HEK293 (cell line): ENCODE results near the gene SLC25A18.

Experiments used
- CTCF ChIA-PET: fragments of 350-600 bp; formaldehyde crosslinking; extraction: SDS; loops from one replicate; lab custom pipeline; 2021; ENCODE audit warnings: antibody characterized with exemption; lab: Yijun Ruan, JAX
- POLR2A ChIA-PET: fragments of 300-600 bp; formaldehyde crosslinking; extraction: SDS; loops from one replicate; lab custom pipeline; 2020; ENCODE audit warnings: antibody characterized with exemption, inconsistent platforms; lab: Yijun Ruan, JAX
- H3K27ac ChIP-seq: fragments of 200-500 bp; sonication (Bioruptor generic); 2 replicates; pipeline ENCODE4 v1.5.1; 2014; ENCODE audit warnings: low read depth, low read length, control low read depth, inconsistent platforms; ENCODE audit errors: extremely low read depth
- H3K36me3 ChIP-seq, 2 experiments: fragments of 200-500 bp in 1 of 2; sonication (Bioruptor generic) in 1 of 2; 1 replicate in 1 of 2; 2 replicates in 1 of 2; pipeline ENCODE4 v1.5.1; 2014 to 2017; ENCODE audit warnings: inconsistent platforms in 2 of 2, low read length in 2 of 2; ENCODE audit not compliant: control insufficient read depth in 2 of 2, insufficient read depth in 1 of 2
- H3K4me1 ChIP-seq: fragments of 200-500 bp; sonication (Bioruptor generic); 2 replicates; pipeline ENCODE4 v1.5.1; 2014; ENCODE audit warnings: mild to moderate bottlenecking, low read length, inconsistent platforms; ENCODE audit not compliant: control insufficient read depth, insufficient read depth
- H3K4me3 ChIP-seq: 2 replicates; pipeline ENCODE4 v1.5.1; 2011; ENCODE audit warnings: low read depth, mild to moderate bottlenecking, control low read depth, low read length, moderate library complexity
- H3K9me3 ChIP-seq: fragments of 200-500 bp; sonication (Bioruptor generic); 2 replicates; pipeline ENCODE4 v1.5.1; 2014; ENCODE audit warnings: low read depth, low read length, inconsistent platforms; ENCODE audit not compliant: control insufficient read depth, insufficient read depth
- HOXA7 ChIP-seq: sonication (generic); formaldehyde crosslinking; IDR thresholded peaks from 2 replicates; pipeline ENCODE4 v1.8.1; 2022; ENCODE audit warnings: missing genetic modification reagents, borderline replicate concordance
- IKZF3 ChIP-seq: fragments of 450-650 bp; IDR thresholded peaks from 2 replicates; pipeline ENCODE4 v1.5.0; 2018; ENCODE audit warnings: missing biosample characterization, mild to moderate bottlenecking, missing genetic modification characterization, moderate library complexity
- KLF8 ChIP-seq: fragments of 450-650 bp; formaldehyde crosslinking; IDR thresholded peaks from 2 replicates; pipeline ENCODE4 v1.5.1; 2016; ENCODE audit warnings: missing biosample characterization, missing genetic modification characterization
- OSR2 ChIP-seq: fragments of 450-650 bp; formaldehyde crosslinking; IDR thresholded peaks from 2 replicates; pipeline ENCODE4 v1.5.1; 2016; ENCODE audit warnings: missing biosample characterization, missing genetic modification characterization
- PBX3 ChIP-seq: sonication (generic); formaldehyde crosslinking; IDR thresholded peaks from 2 replicates; pipeline ENCODE4 v1.8.1; 2022; ENCODE audit warnings: mild to moderate bottlenecking, moderate library complexity, missing genetic modification reagents
- REST ChIP-seq: fragments of 450-650 bp; formaldehyde crosslinking; IDR thresholded peaks from 2 replicates; pipeline ENCODE4 v1.5.1; 2016; ENCODE audit warnings: missing biosample characterization, missing genetic modification characterization
- SCRT2 ChIP-seq: fragments of 450-650 bp; formaldehyde crosslinking; IDR thresholded peaks from 2 replicates; pipeline ENCODE4 v1.5.1; 2016; ENCODE audit warnings: missing biosample characterization, missing genetic modification characterization
- TCF7L2 ChIP-seq: IDR thresholded peaks from 2 replicates; pipeline ENCODE4 v1.6.1; 2011; ENCODE audit warnings: low read depth, mild to moderate bottlenecking, inconsistent platforms, low read length, moderate library complexity, borderline replicate concordance
- ZBTB8A ChIP-seq: fragments of 450-650 bp; formaldehyde crosslinking; IDR thresholded peaks from 2 replicates; pipeline ENCODE4 v1.5.1; 2016; ENCODE audit warnings: missing biosample characterization, missing genetic modification characterization
- ZIC2 ChIP-seq: fragments of 450-650 bp; formaldehyde crosslinking; IDR thresholded peaks from 2 replicates; pipeline ENCODE4 v1.5.1; 2016; ENCODE audit warnings: missing biosample characterization, missing genetic modification characterization
- ZNF214 ChIP-seq: fragments of 450-650 bp; formaldehyde crosslinking; IDR thresholded peaks from 2 replicates; pipeline ENCODE4 v1.5.1; 2017; ENCODE audit warnings: missing biosample characterization, mild to moderate bottlenecking, missing genetic modification characterization, borderline replicate concordance
- ZNF274 ChIP-seq, 2 experiments: fragments of 200-500 bp in 1 of 2; fragments of 450-650 bp in 1 of 2; sonication (Bioruptor generic) in 1 of 2; formaldehyde crosslinking in 1 of 2; IDR thresholded peaks; 2 replicates each; pipeline versions ENCODE4 v1.5.1 to v1.6.1; 2014 to 2016; ENCODE audit warnings: borderline replicate concordance in 1 of 2, inconsistent platforms in 1 of 2, low read length in 1 of 2, missing biosample characterization in 1 of 2, missing genetic modification characterization in 1 of 2
- ZNF366 ChIP-seq: fragments of 450-650 bp; formaldehyde crosslinking; conservative IDR thresholded peaks from 2 replicates; pipeline ENCODE4 v1.5.1; 2016; ENCODE audit warnings: missing biosample characterization, missing genetic modification characterization
- ZNF426 ChIP-seq: fragments of 450-650 bp; formaldehyde crosslinking; IDR thresholded peaks from 2 replicates; pipeline ENCODE4 v1.5.1; 2017; ENCODE audit warnings: missing biosample characterization, missing genetic modification characterization, mild to moderate bottlenecking, inconsistent platforms, moderate library complexity
- ZNF544 ChIP-seq: fragments of 450-650 bp; formaldehyde crosslinking; IDR thresholded peaks from 2 replicates; pipeline ENCODE4 v1.5.0; 2017; ENCODE audit warnings: missing biosample characterization, missing genetic modification characterization
- ZNF585B ChIP-seq: fragments of 450-650 bp; formaldehyde crosslinking; IDR thresholded peaks from 2 replicates; pipeline ENCODE4 v1.5.1; 2016; ENCODE audit warnings: missing biosample characterization, missing genetic modification characterization
- ZNF624 ChIP-seq: fragments of 450-650 bp; formaldehyde crosslinking; IDR thresholded peaks from 2 replicates; pipeline ENCODE4 v1.5.1; 2017; ENCODE audit warnings: missing biosample characterization, missing genetic modification characterization
- ZNF645 ChIP-seq: fragments of 450-650 bp; formaldehyde crosslinking; IDR thresholded peaks from 2 replicates; pipeline ENCODE4; 2016; ENCODE audit warnings: missing biosample characterization, missing genetic modification characterization
- ZNF654 ChIP-seq: fragments of 450-650 bp; formaldehyde crosslinking; IDR thresholded peaks from 2 replicates; pipeline ENCODE4 v1.5.1; 2016; ENCODE audit warnings: low read depth, missing biosample characterization, missing genetic modification characterization
- ZSCAN16 ChIP-seq: fragments of 450-650 bp; formaldehyde crosslinking; IDR thresholded peaks from 2 replicates; pipeline ENCODE4 v1.5.1; 2016; ENCODE audit warnings: missing biosample characterization, missing genetic modification characterization
- ZSCAN4 ChIP-seq: fragments of 450-650 bp; formaldehyde crosslinking; IDR thresholded peaks from 2 replicates; pipeline ENCODE4 v1.5.1; 2017; ENCODE audit warnings: missing biosample characterization, missing genetic modification characterization
- TF ChIP-seq, protein P1 (sequence below): fragments of 450-650 bp; formaldehyde crosslinking; IDR thresholded peaks from 2 replicates; pipeline ENCODE4 v1.5.1; 2016; ENCODE audit warnings: missing biosample characterization, missing genetic modification characterization
- TF ChIP-seq, protein P2 (sequence below): fragments of 450-650 bp; formaldehyde crosslinking; IDR thresholded peaks from 2 replicates; pipeline ENCODE4 v1.5.1; 2017; ENCODE audit warnings: missing biosample characterization, missing genetic modification characterization

Gene SLC25A18

DNA sequence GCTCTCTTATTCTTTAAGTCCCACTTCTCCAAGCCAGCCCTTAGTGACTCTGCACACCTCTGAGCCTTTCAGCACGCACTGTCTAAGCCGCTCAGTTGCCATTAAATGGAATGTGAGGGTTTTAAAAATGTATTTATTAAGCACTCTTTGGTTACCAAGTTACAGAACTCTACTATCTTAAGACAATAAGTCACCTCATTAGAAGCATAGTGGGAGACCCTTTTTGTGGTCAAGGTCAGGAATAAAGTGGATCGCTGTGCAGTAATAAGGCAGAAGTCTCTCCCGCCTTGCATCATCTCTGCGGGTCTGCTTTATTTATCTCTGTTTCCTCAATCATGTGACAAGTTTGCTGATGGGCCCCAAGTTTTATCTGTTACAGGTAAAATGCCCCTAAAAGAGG, 11.9 kb downstream of the SLC25A18 start:
- Histone ChIP-seq H3K36me3 (no peaks in the 10 kb centered on the region), H3K4me1 (no peaks in the 10 kb centered on the region), H3K4me3 (no peak overlapping the region), H3K9me3 (no peaks in the 10 kb centered on the region), H3K27ac (no peak overlapping the region)
- POLR2A ChIA-PET = no interaction called here
- CTCF ChIA-PET = interaction anchor here (1.1 to 1.2 kb wide), 2 partner anchors 17 to 501 kb away, joined by 3 to 4 read pairs; no protein-coding TSS in a partner anchor
- TF ChIP-seq ZNF544 (tag by site-specific recombination) = no peak
- TF ChIP-seq, protein P1, sequence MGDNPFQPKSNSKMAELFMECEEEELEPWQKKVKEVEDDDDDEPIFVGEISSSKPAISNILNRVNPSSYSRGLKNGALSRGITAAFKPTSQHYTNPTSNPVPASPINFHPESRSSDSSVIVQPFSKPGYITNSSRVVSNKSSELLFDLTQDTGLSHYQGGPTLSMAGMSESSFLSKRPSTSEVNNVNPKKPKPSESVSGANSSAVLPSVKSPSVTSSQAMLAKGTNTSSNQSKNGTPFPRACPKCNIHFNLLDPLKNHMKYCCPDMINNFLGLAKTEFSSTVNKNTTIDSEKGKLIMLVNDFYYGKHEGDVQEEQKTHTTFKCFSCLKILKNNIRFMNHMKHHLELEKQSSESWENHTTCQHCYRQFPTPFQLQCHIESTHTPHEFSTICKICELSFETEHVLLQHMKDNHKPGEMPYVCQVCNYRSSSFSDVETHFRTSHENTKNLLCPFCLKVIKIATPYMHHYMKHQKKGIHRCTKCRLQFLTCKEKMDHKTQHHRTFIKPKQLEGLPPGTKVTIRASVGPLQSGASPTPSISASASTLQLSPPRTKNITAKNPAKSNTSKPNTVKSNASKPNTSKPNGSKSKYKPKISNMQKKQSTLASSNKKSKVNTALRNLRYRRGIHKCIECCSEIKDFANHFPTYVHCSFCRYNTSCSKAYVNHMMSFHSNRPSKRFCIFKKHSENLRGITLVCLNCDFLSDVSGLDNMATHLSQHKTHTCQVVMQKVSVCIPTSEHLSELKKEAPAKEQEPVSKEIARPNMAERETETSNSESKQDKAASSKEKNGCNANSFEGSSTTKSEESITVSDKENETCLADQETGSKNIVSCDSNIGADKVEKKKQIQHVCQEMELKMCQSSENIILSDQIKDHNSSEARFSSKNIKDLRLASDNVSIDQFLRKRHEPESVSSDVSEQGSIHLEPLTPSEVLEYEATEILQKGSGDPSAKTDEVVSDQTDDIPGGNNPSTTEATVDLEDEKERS (tag by site-specific recombination) = no peak
- no peak for TF ChIP-seq ZNF645 (tag by site-specific recombination)
- TF ChIP-seq SCRT2 (tag by site-specific recombination) = no peak
- no peak for TF ChIP-seq ZSCAN4
- no peak for TF ChIP-seq ZNF426 (tag by site-specific recombination)
- TF ChIP-seq ZNF585B (tag by site-specific recombination) = no peak

- POLR2A ChIA-PET = no interaction called here
- Histone ChIP-seq H3K36me3 (no peaks in the 10 kb centered on the region), H3K4me3 (no peak overlapping the region), H3K9me3 (no peaks in the 10 kb centered on the region), H3K27ac (no peak overlapping the region), H3K4me1 (no peaks in the 10 kb centered on the region)
- no peak for TF ChIP-seq ZIC2 (tag by site-specific recombination)
- no peak for TF ChIP-seq ZNF274 (IDR thresholded peaks at IDR 0.05; ENCODE audit: low read length)
- no peak for TF ChIP-seq ZNF274 (tag by site-specific recombination; IDR thresholded peaks at IDR 0.05; ENCODE audit: borderline replicate concordance)
- TF ChIP-seq ZNF654 = no peak
- no peak for TF ChIP-seq HOXA7 (CRISPR knock-in tag)
- TF ChIP-seq, protein P2, sequence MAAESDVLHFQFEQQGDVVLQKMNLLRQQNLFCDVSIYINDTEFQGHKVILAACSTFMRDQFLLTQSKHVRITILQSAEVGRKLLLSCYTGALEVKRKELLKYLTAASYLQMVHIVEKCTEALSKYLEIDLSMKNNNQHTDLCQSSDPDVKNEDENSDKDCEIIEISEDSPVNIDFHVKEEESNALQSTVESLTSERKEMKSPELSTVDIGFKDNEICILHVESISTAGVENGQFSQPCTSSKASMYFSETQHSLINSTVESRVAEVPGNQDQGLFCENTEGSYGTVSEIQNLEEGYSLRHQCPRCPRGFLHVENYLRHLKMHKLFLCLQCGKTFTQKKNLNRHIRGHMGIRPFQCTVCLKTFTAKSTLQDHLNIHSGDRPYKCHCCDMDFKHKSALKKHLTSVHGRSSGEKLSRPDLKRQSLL (tag by site-specific recombination) = no peak
- no peak for TF ChIP-seq ZNF624
- TF ChIP-seq REST = no peak
- TF ChIP-seq ZNF366 (tag by site-specific recombination) = no peak
- no peak for TF ChIP-seq PBX3 (CRISPR knock-in tag)
- no peak for TF ChIP-seq KLF8 (tag by site-specific recombination)
- TF ChIP-seq TCF7L2 = no peak
- no peak for TF ChIP-seq ZNF214
- no peak for TF ChIP-seq IKZF3 (tag by site-specific recombination)
- no peak for TF ChIP-seq ZSCAN16 (tag by site-specific recombination)
- no peak for TF ChIP-seq ZBTB8A (tag by site-specific recombination)
- no peak for TF ChIP-seq OSR2 (tag by site-specific recombination)
- no peak for TF ChIP-seq SCRT2 (tag by site-specific recombination)
- CTCF ChIA-PET = interaction anchor here (1.1 to 1.2 kb wide), 2 partner anchors 17 to 501 kb away, joined by 3 to 4 read pairs; no protein-coding TSS in a partner anchor
Measured at GRCh38 chr22:17575681-17576080, 12.4 kb downstream of the SLC25A18 start.
